ENCODE results near the gene HAGHL.
"Not testable (repeated sequence)": the region's sequence is repeated elsewhere in the genome, so short reads cannot be mapped to it uniquely, and the experiment has no call there.

Gene HAGHL

DNA sequence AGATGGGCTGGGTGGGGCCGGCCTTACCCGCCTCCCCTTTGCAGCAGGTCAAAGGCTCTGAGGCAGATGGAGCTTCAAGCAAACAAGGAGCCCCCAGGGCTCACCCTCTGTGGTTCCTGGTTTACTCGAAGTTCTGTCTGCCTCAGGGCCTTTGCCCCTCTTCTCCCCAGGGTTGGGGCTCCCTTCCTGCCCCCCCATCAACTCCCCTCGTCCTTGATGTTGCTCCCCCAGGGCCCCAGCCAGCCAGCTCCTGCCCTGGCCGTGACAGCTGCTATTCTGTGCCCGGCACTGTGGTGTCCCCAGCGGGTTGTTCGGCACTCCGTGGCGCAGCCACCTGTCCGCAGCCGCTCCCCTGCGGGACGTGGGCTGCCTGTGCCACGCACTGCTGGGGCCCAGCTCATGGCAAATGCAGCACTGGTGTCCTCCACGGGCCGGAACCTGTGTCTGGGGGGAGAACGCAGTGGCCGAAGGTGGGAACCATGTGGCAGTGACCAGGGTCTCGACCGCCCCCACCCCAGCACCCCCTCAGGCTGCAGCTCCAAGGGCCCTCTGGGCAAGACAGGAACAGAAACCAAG is 16.3 kb upstream of the HAGHL start:
- H3K27me3 ChIP-seq (ENCODE audit: control insufficient read depth, insufficient read depth, low read length): peaks cover 19% of the 10 kb centered on the region
- WGBS (ENCODE audit: insufficient coverage, insufficient read length): no CpG with 5 or more reads among the region's 21 CpGs
- H3K36me3 ChIP-seq (ENCODE audit: control insufficient read depth, insufficient read depth, low read length): no peaks in the 10 kb centered on the region; the same call in 1 of the 2 replicates
- H3K9me3 ChIP-seq (ENCODE audit: control insufficient read depth, insufficient read depth, low read length): no peaks in the 10 kb centered on the region
- no peak overlapping the region for H3K4me3 ChIP-seq (ENCODE audit: low read length)
- H3K4me1 ChIP-seq (ENCODE audit: control insufficient read depth, insufficient read depth, low read length): peaks cover 6% of the 10 kb centered on the region; the same call in 1 of the 2 replicates
- no peak for DNase-seq (ENCODE audit: low read depth, low spot score)
- no peak overlapping the region for H3K27ac ChIP-seq (ENCODE audit: low read length)

DNA sequence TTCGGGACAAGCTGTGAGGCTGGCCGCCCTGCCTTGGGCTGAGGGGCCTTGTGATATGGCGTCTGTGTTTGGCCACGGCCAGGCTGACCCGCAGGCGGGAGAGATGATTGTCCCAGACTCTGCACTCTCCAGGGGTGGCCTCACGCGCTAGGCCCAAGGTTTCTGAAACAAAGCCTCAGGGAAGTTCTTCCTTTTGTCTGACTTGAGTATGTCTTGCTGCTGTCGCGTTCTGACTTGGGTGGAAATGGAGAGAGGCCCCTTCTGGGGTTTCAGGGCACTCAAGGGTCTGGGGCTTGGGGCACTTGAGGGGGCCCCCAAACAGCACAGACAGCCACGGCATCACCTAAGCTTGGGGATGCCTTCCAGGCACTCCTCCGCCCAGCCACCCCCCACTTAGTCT is 15.8 kb upstream of the HAGHL start:
- Histone ChIP-seq H3K4me1 (ENCODE audit: control insufficient read depth, insufficient read depth, low read length) (peaks cover 10% of the 10 kb centered on the region), H3K27me3 (ENCODE audit: control insufficient read depth, insufficient read depth, low read length) (peaks cover 21% of the 10 kb centered on the region), H3K36me3 (ENCODE audit: control insufficient read depth, insufficient read depth, low read length) (no peaks in the 10 kb centered on the region; the same call in 1 of the 2 replicates), H3K9me3 (ENCODE audit: control insufficient read depth, insufficient read depth, low read length) (no peaks in the 10 kb centered on the region), H3K4me3 (ENCODE audit: low read length) (no peak overlapping the region), H3K27ac (ENCODE audit: low read length) (no peak overlapping the region)
- no CpG with 5 or more reads among the region's 12 CpGs for WGBS (ENCODE audit: insufficient coverage, insufficient read length)
- DNase-seq (ENCODE audit: low read depth, low spot score): no peak

DNA sequence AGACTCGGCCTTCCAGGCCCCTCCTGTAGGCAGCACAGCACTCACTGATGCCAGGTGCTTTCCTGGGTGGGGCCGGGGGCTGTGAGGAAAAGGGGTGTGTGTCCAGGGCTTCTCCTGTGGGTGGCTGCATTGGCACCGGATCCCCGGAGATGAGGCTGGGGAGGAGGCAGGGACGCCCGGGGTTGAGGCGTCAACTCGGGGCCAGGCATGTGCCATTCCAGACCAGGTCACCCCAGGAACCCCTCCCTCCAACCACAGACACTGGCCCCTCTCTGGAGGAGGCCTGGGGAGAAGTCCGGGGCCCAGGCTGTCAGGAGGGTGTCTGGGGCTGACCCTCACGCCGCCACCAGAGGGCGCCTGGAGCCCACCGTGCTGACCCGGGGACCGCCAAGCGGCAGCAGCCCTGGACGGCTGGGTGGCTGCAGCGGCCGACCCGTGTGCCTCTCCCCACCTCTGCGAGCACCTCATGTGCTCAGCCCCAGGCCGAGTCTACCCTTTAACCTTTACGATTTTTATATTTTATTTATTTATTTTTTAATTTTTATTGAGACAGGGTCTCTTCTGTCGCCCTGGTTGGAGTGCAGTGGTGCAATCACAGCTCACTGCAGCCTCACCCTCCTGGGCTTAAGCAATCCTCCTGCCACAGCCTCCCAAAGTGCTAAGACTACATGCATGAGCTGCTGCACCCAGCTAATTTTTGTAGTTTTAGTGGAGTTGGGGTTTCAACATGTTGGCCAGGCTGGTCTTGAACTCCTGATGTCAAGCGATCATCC is 15.2 kb upstream of the HAGHL start:
- DNase-seq (ENCODE audit: low read depth, low spot score): no peak
- Histone ChIP-seq H3K4me1 (ENCODE audit: control insufficient read depth, insufficient read depth, low read length) (peaks cover 11% of the 10 kb centered on the region), H3K9me3 (ENCODE audit: control insufficient read depth, insufficient read depth, low read length) (no peaks in the 10 kb centered on the region), H3K4me3 (ENCODE audit: low read length) (no peak overlapping the region), H3K27ac (ENCODE audit: low read length) (no peak overlapping the region), H3K27me3 (ENCODE audit: control insufficient read depth, insufficient read depth, low read length) (peaks cover 19% of the 10 kb centered on the region), H3K36me3 (ENCODE audit: control insufficient read depth, insufficient read depth, low read length) (no peaks in the 10 kb centered on the region; the same call in 1 of the 2 replicates)
- WGBS (ENCODE audit: insufficient coverage, insufficient read length): no CpG with 5 or more reads among the region's 25 CpGs

DNA sequence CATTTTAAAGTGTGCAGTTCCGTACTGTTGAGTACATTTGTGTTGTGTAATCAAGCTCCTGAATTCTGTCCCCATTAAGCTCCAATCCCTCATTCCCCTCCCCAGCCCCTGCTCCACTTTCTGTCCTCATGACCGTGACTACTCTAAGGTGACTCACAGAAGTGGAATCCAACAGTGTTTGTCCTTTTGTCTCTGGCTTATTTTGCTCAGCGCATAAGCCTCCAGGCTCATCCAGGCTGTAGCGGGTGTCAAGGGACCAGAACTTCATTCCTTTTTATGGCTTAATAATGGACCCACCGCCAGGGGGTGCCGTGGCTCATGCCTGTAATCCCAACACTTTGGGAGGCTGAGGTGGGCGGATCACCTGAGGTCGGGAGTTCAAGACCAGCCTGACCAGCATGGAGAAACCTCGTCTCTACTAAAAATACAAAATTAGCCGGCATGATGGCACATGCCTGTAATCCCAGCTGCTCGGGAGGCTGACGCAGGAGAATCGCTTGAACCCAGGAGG is 14.1 kb upstream of the HAGHL start:
- H3K4me3 ChIP-seq (ENCODE audit: low read length); DNase-seq (ENCODE audit: low read depth, low spot score); H3K4me1 ChIP-seq (ENCODE audit: control insufficient read depth, insufficient read depth, low read length); H3K9me3 ChIP-seq (ENCODE audit: control insufficient read depth, insufficient read depth, low read length); H3K36me3 ChIP-seq (ENCODE audit: control insufficient read depth, insufficient read depth, low read length); H3K27ac ChIP-seq (ENCODE audit: low read length): not testable (repeated sequence)
- peaks cover 11% of the 10 kb centered on the region; the same call in 1 of the 2 replicates for H3K27me3 ChIP-seq (ENCODE audit: control insufficient read depth, insufficient read depth, low read length)
- no CpG with 5 or more reads among the region's 13 CpGs for WGBS (ENCODE audit: insufficient coverage, insufficient read length)

DNA sequence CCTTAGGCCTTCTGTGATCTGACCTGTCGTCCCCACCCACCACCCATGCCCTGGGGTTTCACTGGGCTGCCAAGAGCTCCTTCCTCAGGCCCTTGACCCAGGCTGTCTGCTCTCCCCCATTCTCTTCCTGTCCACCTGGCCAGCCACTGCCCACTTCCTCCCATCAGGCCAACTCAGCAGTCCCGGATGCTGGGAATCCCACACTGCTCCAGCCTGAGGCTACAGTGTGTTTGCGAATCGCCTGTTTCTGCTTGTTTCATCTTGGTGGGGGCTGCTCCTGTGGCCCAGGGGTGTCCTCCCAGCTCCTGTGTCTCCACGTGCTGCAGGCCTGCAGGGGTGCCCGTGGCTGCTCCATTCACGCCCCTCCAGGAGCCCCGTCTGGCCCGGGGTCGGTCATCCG is 12.8 kb upstream of the HAGHL start:
- H3K4me3 ChIP-seq (ENCODE audit: low read length): no peak overlapping the region
- H3K4me1 ChIP-seq (ENCODE audit: control insufficient read depth, insufficient read depth, low read length): peaks cover 10% of the 10 kb centered on the region
- H3K27ac ChIP-seq (ENCODE audit: low read length): no peak overlapping the region

DNA sequence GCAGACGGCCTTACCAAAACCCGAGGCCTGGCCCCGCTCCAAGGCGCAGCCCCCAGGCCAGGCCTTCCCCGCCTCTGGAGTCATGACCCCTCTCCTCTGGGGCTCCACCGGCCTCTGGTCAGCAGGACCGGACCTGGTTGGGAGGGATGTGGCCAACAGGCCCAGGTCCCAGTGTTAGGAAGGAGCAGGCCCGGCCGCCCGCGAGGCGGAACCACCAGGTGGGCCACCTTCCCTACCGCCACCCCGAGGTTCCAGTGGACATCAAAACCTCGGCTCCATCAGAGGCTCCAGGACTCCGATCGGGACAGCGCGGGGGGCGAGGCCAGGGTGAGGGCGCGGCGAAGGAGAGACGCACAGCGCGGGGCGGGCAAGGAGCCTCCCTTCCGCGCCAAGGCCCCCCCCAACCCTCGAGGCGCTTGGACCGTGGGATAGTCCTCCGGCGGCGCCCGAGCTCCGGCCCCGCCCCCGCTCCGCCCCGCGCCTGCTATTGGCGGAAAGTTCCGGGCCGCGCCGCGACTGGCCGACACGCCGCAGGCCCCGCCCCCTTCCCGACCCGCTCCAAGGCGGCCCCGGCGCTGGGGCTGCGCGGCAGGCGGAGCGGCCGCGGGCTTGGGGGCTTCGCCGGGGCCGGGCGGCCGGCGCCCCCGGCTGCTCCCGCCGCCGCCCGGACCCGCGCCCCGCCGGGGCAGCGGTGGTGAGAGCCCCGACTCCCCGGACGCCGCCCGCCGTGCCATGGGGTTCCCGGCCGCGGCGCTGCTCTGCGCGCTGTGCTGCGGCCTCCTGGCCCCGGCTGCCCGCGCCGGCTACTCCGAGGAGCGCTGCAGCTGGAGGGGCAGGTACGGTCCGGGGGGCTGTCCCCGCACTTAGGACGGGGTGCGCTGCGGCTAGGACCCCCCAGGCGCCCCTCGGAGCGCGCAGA is 12.1 kb upstream of the HAGHL start, which contains the start of gene METRN:
Gene METRN (plus strand): TSS at position 561 of the 919 bp plus-strand sequence. CDS start 172 bp downstream, at position 733.
- no CpG with 5 or more reads among the region's 108 CpGs for WGBS (ENCODE audit: insufficient coverage, insufficient read length)
- Histone ChIP-seq H3K36me3 (ENCODE audit: control insufficient read depth, insufficient read depth, low read length) (no peaks in the 10 kb centered on the region; the same call in 1 of the 2 replicates), H3K27me3 (ENCODE audit: control insufficient read depth, insufficient read depth, low read length) (peaks cover 2% of the 10 kb centered on the region; the same call in 1 of the 2 replicates), H3K4me3 (ENCODE audit: low read length) (peak within 1 kb of the TSS; percentile 46), H3K9me3 (ENCODE audit: control insufficient read depth, insufficient read depth, low read length) (no peaks in the 10 kb centered on the region), H3K27ac (ENCODE audit: low read length) (no peak within 1 kb of the TSS), H3K4me1 (ENCODE audit: control insufficient read depth, insufficient read depth, low read length) (peaks cover 9% of the 10 kb centered on the region)
- no peak for DNase-seq (ENCODE audit: low read depth, low spot score)

More for the DNA sequence above, 12.8 kb upstream of the HAGHL start:
- no CpG with 5 or more reads among the region's 11 CpGs for WGBS (ENCODE audit: insufficient coverage, insufficient read length)
- H3K9me3 ChIP-seq (ENCODE audit: control insufficient read depth, insufficient read depth, low read length): no peaks in the 10 kb centered on the region
- no peaks in the 10 kb centered on the region; the same call in 1 of the 2 replicates for H3K36me3 ChIP-seq (ENCODE audit: control insufficient read depth, insufficient read depth, low read length)
- DNase-seq (ENCODE audit: low read depth, low spot score): no peak
- H3K27me3 ChIP-seq (ENCODE audit: control insufficient read depth, insufficient read depth, low read length): peaks cover 2% of the 10 kb centered on the region; the same call in 1 of the 2 replicates

DNA sequence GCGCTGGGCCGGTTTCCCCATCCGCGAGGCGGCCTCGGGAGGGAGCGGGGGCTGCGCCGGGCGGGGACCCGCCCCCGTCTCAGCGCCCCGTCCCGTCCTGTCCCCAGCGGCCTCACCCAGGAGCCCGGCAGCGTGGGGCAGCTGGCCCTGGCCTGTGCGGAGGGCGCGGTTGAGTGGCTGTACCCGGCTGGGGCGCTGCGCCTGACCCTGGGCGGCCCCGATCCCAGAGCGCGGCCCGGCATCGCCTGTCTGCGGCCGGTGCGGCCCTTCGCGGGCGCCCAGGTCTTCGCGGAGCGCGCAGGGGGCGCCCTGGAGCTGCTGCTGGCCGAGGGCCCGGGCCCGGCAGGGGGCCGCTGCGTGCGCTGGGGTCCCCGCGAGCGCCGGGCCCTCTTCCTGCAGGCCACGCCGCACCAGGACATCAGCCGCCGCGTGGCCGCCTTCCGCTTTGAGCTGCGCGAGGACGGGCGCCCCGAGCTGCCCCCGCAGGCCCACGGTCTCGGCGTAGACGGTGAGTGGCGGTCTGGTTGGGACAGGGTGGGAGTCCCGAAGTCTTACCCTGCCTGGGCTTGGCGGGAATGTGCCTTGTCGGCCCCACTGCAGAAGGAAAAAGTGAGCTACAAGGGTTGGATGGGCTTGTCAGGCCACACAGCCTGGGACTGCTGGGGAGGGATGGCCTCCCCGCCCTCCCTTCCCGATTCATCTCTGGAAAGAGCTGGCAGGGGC is 11.3 kb upstream of the HAGHL start:
- Histone ChIP-seq H3K27ac (ENCODE audit: low read length) (no peak overlapping the region), H3K4me3 (ENCODE audit: low read length) (peak overlapping the region; percentile 46), H3K27me3 (ENCODE audit: control insufficient read depth, insufficient read depth, low read length) (peaks cover 2% of the 10 kb centered on the region; the same call in 1 of the 2 replicates), H3K9me3 (ENCODE audit: control insufficient read depth, insufficient read depth, low read length) (no peaks in the 10 kb centered on the region), H3K4me1 (ENCODE audit: control insufficient read depth, insufficient read depth, low read length) (peaks cover 11% of the 10 kb centered on the region), H3K36me3 (ENCODE audit: control insufficient read depth, insufficient read depth, low read length) (no peaks in the 10 kb centered on the region; the same call in 1 of the 2 replicates)
- no CpG with 5 or more reads among the region's 74 CpGs for WGBS (ENCODE audit: insufficient coverage, insufficient read length)
- DNase-seq (ENCODE audit: low read depth, low spot score): no peak

DNA sequence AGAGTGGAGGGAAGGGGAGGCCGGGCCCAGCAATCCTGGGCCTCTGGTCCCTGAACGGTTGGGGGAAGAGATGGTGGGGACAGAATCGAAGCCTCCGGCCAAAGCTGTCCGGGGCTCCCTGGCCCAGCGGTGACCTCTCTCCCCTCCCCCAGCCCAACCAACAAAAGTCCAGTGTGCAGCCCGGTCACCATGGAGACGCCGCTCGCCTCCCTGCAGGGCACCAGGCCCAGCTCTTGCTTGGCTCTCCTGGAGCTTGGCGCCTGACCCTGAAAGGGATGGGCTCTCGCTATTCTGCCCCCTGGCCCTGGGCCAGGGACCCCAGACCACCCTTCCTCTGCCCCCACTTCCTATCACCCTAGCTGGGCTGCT is 10.7 kb upstream of the HAGHL start:
- H3K27me3 ChIP-seq (ENCODE audit: control insufficient read depth, insufficient read depth, low read length): peaks cover 2% of the 10 kb centered on the region; the same call in 1 of the 2 replicates
- DNase-seq (ENCODE audit: low read depth, low spot score): no peak
- no peaks in the 10 kb centered on the region; the same call in 1 of the 2 replicates for H3K36me3 ChIP-seq (ENCODE audit: control insufficient read depth, insufficient read depth, low read length)
- H3K4me1 ChIP-seq (ENCODE audit: control insufficient read depth, insufficient read depth, low read length): peaks cover 11% of the 10 kb centered on the region
- no CpG with 5 or more reads among the region's 12 CpGs for WGBS (ENCODE audit: insufficient coverage, insufficient read length)
- H3K4me3 ChIP-seq (ENCODE audit: low read length): no peak overlapping the region
- no peaks in the 10 kb centered on the region for H3K9me3 ChIP-seq (ENCODE audit: control insufficient read depth, insufficient read depth, low read length)
- H3K27ac ChIP-seq (ENCODE audit: low read length): no peak overlapping the region

DNA sequence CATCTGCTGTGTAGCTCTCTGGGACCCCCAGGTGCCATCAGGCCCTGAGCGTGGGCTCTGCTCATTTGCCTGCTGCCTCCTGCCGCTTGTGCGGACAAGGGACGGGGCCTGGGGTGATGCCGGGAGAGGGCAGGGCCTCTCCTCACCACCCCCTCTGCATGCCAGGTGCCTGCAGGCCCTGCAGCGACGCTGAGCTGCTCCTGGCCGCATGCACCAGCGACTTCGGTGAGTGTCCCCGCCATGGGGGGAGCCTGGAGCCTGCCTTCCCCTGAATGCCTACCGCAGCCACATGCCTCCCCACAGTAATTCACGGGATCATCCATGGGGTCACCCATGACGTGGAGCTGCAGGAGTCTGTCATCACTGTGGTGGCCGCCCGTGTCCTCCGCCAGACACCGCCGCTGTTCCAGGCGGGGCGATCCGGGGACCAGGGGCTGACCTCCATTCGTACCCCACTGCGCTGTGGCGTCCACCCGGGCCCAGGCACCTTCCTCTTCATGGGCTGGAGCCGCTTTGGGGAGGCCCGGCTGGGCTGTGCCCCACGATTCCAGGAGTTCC is 10.1 kb upstream of the HAGHL start:
- Histone ChIP-seq H3K9me3 (ENCODE audit: control insufficient read depth, insufficient read depth, low read length) (no peaks in the 10 kb centered on the region), H3K27ac (ENCODE audit: low read length) (no peak overlapping the region), H3K4me3 (ENCODE audit: low read length) (no peak overlapping the region), H3K4me1 (ENCODE audit: control insufficient read depth, insufficient read depth, low read length) (peaks cover 11% of the 10 kb centered on the region), H3K36me3 (ENCODE audit: control insufficient read depth, insufficient read depth, low read length) (no peaks in the 10 kb centered on the region; the same call in 1 of the 2 replicates), H3K27me3 (ENCODE audit: control insufficient read depth, insufficient read depth, low read length) (peaks cover 2% of the 10 kb centered on the region; the same call in 1 of the 2 replicates)
- WGBS (ENCODE audit: insufficient coverage, insufficient read length): no CpG with 5 or more reads among the region's 29 CpGs
- DNase-seq (ENCODE audit: low read depth, low spot score): no peak
